Measurements from ENCODE around the gene PTPRE.

- TF ChIP-seq NR2C2 (IDR thresholded peaks at IDR 0.05; ENCODE audit: borderline replicate concordance, control insufficient read depth, insufficient read length, low read depth) = no peak
- no peak for TF ChIP-seq POLR2AphosphoS5 (IDR thresholded peaks at IDR 0.05; ENCODE audit: low read length)
- TF ChIP-seq CTCF (IDR thresholded peaks at IDR 0.05 in 2 of 3, conservative IDR thresholded peaks at IDR 0.05 in 1 of 3; ENCODE audit: control insufficient read depth in 2 of 3, extremely low read depth in 1 of 3, insufficient read depth in 1 of 3, low read depth in 3 of 3, low read length in 3 of 3) = no peak
Observed at GRCh38 chr10:128009372-128010126, 102.6 kb downstream of the PTPRE start.
